Measurements from ENCODE around the gene CNGA3. TPM values are rescaled to one million over a fixed set of nuclear protein-coding genes. Genes with fewer than 3 reads are reported as not detected.

The CNGA3 gene
- total RNA-seq, 1 donor from 2014 or later = 7.6 TPM

GRCh38 chr2:98445177-98445682 is 99.0 kb downstream of the CNGA3 start:
- Mint-ChIP-seq H3K36me3 (ENCODE audit: unreplicated experiment) (no peaks in the 10 kb centered on the region), H3K4me3 (ENCODE audit: unreplicated experiment) (peak overlapping the region; percentile 94), H3K4me1 (ENCODE audit: low read depth, unreplicated experiment) (peaks cover 19% of the 10 kb centered on the region), H3K9me3 (ENCODE audit: unreplicated experiment) (no peaks in the 10 kb centered on the region), H3K27me3 (ENCODE audit: unreplicated experiment) (peaks cover 2% of the 10 kb centered on the region), H3K27ac (ENCODE audit: unreplicated experiment) (peak overlapping the region; percentile 84)
- no peak for TF ChIP-seq CTCF (IDR thresholded peaks at IDR 0.05; ENCODE audit: partially characterized antibody, unreplicated experiment)
- DNase-seq = peak; percentile 50

- no peak for DNase-seq
- H3K27ac Mint-ChIP-seq (ENCODE audit: unreplicated experiment) = peak overlapping the region; percentile 84
- peaks cover 2% of the 10 kb centered on the region for H3K27me3 Mint-ChIP-seq (ENCODE audit: unreplicated experiment)
- H3K4me3 Mint-ChIP-seq (ENCODE audit: unreplicated experiment) = peak overlapping the region; percentile 94
- H3K9me3 Mint-ChIP-seq (ENCODE audit: unreplicated experiment) = no peaks in the 10 kb centered on the region
- peaks cover 19% of the 10 kb centered on the region for H3K4me1 Mint-ChIP-seq (ENCODE audit: low read depth, unreplicated experiment)
- no peak for TF ChIP-seq CTCF (IDR thresholded peaks at IDR 0.05; ENCODE audit: partially characterized antibody, unreplicated experiment)
- no peaks in the 10 kb centered on the region for H3K36me3 Mint-ChIP-seq (ENCODE audit: unreplicated experiment)
Observed at GRCh38 chr2:98445683-98446581, 99.7 kb downstream of the CNGA3 start.

GRCh38 chr2:98446850-98447249 is 100.6 kb downstream of the CNGA3 start:
- DNase-seq = no peak
- Mint-ChIP-seq H3K4me3 (ENCODE audit: unreplicated experiment) (no peak overlapping the region), H3K27me3 (ENCODE audit: unreplicated experiment) (peaks cover 2% of the 10 kb centered on the region), H3K4me1 (ENCODE audit: low read depth, unreplicated experiment) (peaks cover 19% of the 10 kb centered on the region), H3K27ac (ENCODE audit: unreplicated experiment) (no peak overlapping the region), H3K9me3 (ENCODE audit: unreplicated experiment) (no peaks in the 10 kb centered on the region), H3K36me3 (ENCODE audit: unreplicated experiment) (no peaks in the 10 kb centered on the region)
- no peak for TF ChIP-seq CTCF (IDR thresholded peaks at IDR 0.05; ENCODE audit: partially characterized antibody, unreplicated experiment)

Other genes starting within 250 kb of the CNGA3 start
- gene INPP4A, start 98.4 kb downstream of the CNGA3 start, total RNA-seq (ENCODE audit: unreplicated experiment) = 54.5 TPM